HS-5 (cell line): ENCODE results near the gene EIF4G3.

Source experiments
- DNase-seq: peaks from one replicate; pipeline ENCODE4 v3.0.0-alpha.2; 2012; ENCODE audit warnings: low read depth

EIF4G3 gene

GRCh38 chr1:20992322-20993056, 184.2 kb downstream of the EIF4G3 start:
- DNase-seq = no peak

GRCh38 chr1:20988943-20989342, 187.8 kb downstream of the EIF4G3 start:
- DNase-seq = no peak

DNA sequence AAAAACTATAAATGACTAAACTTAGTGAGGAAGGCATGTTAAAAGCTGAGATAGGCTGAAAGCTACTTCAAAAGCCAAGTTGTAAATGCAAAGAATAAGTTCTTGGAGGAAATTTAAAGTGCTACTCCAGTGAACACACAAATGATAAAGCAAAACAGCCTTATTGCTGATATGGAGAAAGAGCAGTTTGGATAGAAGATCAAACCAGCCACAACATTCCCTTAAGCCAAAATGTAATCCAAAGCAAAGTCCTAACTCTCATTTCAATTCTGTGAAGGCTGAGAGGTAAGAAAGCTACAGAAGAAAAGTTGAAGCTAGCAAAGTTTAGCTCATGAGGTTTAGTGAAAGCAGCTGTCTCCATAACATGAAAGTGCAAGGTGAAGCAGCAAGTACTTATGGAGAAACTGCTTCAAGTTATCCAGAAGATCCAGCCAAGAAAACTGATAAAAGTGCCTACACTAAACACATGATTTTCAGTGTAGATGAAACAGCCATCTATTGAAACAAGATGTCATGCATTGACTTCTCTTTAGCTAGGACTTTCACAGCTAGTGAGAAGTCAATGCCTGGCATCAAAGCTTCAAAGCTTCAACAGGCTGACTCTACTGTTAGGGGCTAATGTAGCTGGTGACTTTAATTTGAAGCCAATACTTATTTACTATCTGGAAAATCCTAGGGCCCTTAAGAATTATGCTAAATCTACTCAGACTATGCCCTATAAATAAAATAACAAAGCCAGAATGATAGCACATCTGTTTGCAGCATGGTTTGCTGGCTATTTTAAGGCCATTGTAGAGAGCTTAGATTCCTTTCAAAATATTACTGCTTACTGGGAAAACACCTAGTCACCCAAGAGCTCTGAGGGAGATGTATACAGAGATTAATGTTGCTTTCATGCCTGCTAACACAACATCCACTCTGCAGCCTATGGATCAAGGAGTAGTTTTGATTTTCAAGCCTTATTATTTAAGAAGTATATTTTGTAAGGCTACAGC, 188.6 kb downstream of the EIF4G3 start:
- no peak for DNase-seq

GRCh38 chr1:20983297-20983889, 193.3 kb downstream of the EIF4G3 start:
- no peak for DNase-seq

DNA sequence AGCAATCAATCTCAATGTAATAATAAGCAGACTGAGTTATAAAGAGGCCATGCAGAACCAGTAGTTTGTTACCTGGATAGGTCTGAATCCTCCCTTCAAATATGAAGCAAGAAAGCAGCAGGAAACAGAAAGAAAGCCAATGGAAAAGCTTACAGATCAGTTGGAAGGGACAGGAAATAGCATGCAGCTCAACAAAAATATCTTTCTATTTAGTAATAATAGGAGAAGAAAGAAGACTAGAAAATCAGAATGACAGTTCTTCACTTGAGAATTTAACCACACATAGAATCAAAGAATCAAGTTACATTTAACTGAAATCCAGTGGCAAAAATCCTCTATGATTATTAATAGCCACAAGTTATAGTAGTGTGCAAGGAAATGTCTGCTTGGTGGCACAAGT, 194.4 kb downstream of the EIF4G3 start:
- DNase-seq = no peak

GRCh38 chr1:20981915-20982314, 194.8 kb downstream of the EIF4G3 start:
- no peak for DNase-seq

- DNase-seq = no peak
These were observed 196.6 kb downstream of the EIF4G3 start for GRCh38 chr1:20980051-20980450.

- DNase-seq = no peak
These were observed 198.3 kb downstream of the EIF4G3 start for GRCh38 chr1:20978413-20978812.

DNA sequence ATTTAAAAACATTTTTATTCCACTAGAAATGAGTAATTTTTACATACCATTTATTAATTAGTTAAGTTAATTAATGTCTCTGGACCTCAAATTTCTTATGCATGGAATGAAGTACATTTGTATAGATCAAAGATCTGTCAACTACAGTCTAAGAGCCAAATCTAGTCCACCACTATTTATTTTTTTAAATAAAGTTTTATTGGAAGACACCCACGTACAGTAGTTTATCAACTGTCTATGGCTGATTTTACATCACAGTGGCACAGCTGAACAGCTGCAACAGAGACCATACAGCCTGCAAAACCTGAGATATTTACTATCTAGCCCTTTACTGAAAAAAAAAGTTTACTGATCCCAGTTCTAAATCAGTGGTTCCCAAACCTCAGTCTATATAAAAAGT, 201.0 kb downstream of the EIF4G3 start:
- DNase-seq = no peak

- DNase-seq = no peak
These were observed 201.7 kb downstream of the EIF4G3 start for GRCh38 chr1:20974951-20975350.

DNA sequence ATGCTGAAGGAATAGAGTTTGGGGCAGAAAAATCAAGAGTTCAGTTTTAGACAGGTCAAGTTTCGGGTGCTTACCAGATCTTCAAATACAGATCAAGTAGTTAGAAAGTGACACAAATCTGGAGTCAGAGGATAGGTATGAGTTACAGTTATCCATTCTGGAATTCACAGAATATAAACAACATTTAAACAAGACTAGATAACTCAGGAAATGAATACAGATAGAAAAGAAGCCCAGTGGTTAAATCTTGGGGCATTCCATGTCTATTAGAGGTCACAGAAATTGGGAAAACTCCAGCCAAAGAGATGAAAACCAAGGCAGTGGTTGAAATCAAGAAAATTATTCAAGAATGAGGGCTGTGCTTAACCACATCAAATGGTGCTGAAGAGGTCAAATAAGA, 202.6 kb downstream of the EIF4G3 start:
- peak; percentile 58 for DNase-seq

GRCh38 chr1:20972855-20973254, 203.8 kb downstream of the EIF4G3 start:
- no peak for DNase-seq

DNA sequence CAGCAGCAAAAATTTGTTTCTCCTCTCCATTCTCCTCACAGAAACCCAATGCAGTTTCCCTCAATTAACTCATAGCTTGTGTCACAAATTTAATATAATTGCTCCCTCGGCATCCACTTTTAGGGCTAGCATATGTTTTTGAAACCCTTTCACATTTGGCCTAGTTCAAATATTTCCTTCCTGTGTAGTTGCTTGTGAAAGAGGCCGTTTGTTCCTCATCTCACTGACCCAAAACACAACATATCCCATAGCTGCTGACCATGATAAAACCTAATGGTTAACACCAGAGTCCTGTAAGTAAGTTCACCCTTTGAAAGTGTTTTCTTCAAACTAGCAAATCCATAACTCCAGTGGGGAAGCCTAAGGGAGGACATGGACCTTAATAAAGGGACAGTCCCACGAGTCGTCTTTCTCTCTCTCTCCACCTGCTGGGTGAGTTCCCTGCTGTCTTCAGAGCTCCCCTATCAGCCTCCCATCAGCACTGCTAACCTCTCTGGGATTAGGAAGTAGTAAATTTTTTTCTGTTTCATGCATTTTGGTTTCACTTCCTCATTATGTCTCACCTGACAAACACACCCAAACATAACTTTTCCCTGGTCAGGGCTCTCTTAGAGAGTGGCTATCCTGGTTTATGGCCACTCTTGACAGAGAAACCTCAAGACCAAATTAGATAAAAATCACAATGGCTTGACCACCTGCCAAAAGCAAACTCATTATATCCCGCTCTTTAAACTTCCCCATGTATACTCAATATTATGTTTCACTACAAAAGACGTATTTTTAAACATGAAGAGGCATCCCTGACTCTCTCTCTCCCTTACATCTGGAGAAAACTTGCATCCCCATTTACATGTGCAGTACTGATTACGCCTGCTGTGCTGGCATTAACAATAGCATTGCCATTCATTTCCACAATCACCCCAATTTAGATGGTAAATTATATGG, 211.9 kb downstream of the EIF4G3 start:
- DNase-seq = no peak

GRCh38 chr1:20962576-20963258, 214.0 kb downstream of the EIF4G3 start:
- no peak for DNase-seq

GRCh38 chr1:20958430-20958829, 218.3 kb downstream of the EIF4G3 start:
- no peak for DNase-seq

GRCh38 chr1:20956272-20956671, 220.4 kb downstream of the EIF4G3 start:
- no peak for DNase-seq

GRCh38 chr1:20950679-20951078, 226.0 kb downstream of the EIF4G3 start:
- no peak for DNase-seq

- DNase-seq = no peak
These were observed 226.7 kb downstream of the EIF4G3 start for GRCh38 chr1:20949871-20950590.

DNA sequence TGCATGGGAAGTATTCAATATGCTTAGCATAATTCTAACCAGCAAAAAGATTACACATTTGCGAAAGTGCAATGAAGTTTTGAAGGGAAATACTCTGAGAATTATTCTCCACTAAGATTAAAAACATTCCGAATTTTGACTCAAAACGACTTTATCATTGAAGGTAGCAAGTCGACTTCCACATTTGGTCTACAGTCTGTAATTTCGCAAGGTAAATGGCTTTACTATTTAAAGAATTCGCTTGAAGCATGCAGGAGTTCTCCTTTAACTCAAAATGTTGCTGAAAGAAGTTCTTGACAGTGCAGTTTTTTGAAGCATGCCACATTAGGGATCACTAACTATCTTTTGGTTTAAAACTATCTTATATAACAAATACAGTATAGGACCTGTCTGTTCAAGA, 228.6 kb downstream of the EIF4G3 start:
- DNase-seq = no peak

DNA sequence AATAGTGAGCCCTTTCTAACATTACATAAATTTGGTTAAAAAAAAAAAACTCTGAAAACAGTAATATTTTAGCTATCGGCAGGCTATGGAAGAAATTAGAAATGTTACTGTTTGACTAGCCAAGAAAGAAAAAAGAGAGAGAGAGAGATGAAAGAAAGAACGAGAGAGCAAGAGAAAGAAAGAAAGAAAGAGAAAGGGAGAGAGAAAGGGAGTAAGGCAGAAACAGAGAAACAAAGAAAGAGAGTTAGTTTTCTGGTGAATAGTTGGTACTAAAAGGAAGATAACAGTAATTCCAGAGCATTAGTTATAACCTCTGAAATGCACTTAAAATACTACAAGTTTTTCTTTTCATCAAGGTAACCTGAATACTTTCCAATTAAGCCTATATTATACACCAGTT, 229.3 kb downstream of the EIF4G3 start:
- DNase-seq = no peak
